Activated CD4-positive, CD25-positive, alpha-beta regulatory T cell treated with anti-CD3 and anti-CD28 coated beads, Interleukin-2, amount 50 U/mL, for 24 hours (primary cell): ENCODE data around the gene EFNA5.
"Not testable (repeated sequence)": the region's sequence is repeated elsewhere in the genome, so short reads cannot be mapped to it uniquely, and the experiment has no call there.

Source experiments
- ATAC-seq, 2 donors: fragments of 150-1000 bp; cut with Tn5 transposase; one replicate each; pipeline ENCODE4 v1.10.0; 2021; ENCODE audit warnings: mild to moderate bottlenecking in 1 of 2, moderate library complexity in 1 of 2

The EFNA5 gene

GRCh38 chr5:107514305-107514704 is 156.4 kb downstream of the EFNA5 start:
- ATAC-seq, result no peak

GRCh38 chr5:107513337-107514085 is 157.2 kb downstream of the EFNA5 start:
- ATAC-seq, result no peak

GRCh38 chr5:107512029-107512428 is 158.7 kb downstream of the EFNA5 start:
- no peak for ATAC-seq

- no peak for ATAC-seq
These were observed 160.6 kb downstream of the EFNA5 start for GRCh38 chr5:107510125-107510524.

GRCh38 chr5:107508097-107508496 is 162.6 kb downstream of the EFNA5 start:
- ATAC-seq, result no peak

GRCh38 chr5:107505763-107506534 is 164.8 kb downstream of the EFNA5 start:
- no peak for ATAC-seq

GRCh38 chr5:107504424-107504823 is 166.3 kb downstream of the EFNA5 start:
- no peak for ATAC-seq

- ATAC-seq, result no peak
These were observed 168.1 kb downstream of the EFNA5 start for GRCh38 chr5:107502676-107503060.

- peak; percentile 32 to 43 for ATAC-seq
These were observed 168.6 kb downstream of the EFNA5 start for GRCh38 chr5:107501965-107502675.

GRCh38 chr5:107500840-107501239 is 169.9 kb downstream of the EFNA5 start:
- ATAC-seq, result no peak

- no peak for ATAC-seq
These were observed 170.4 kb downstream of the EFNA5 start for GRCh38 chr5:107500347-107500746.

- ATAC-seq, result no peak
These were observed 171.0 kb downstream of the EFNA5 start for GRCh38 chr5:107499776-107500175.

GRCh38 chr5:107499237-107499636 is 171.5 kb downstream of the EFNA5 start:
- no peak for ATAC-seq

- ATAC-seq, result no peak
These were observed 174.3 kb downstream of the EFNA5 start for GRCh38 chr5:107496466-107496865.

GRCh38 chr5:107494129-107494528 is 176.6 kb downstream of the EFNA5 start:
- ATAC-seq, result not testable (repeated sequence)

- ATAC-seq, result no peak
These were observed 183.6 kb downstream of the EFNA5 start for GRCh38 chr5:107487056-107487542.

- ATAC-seq, result peak; percentile 97 to 99
These were observed 184.2 kb downstream of the EFNA5 start for GRCh38 chr5:107486489-107486888.

GRCh38 chr5:107485184-107485583 is 185.6 kb downstream of the EFNA5 start:
- ATAC-seq, result no peak

- ATAC-seq, result no peak
These were observed 186.5 kb downstream of the EFNA5 start for GRCh38 chr5:107484281-107484680.

GRCh38 chr5:107483231-107484024 is 187.3 kb downstream of the EFNA5 start:
- ATAC-seq, result no peak

- ATAC-seq, result no peak
These were observed 192.6 kb downstream of the EFNA5 start for GRCh38 chr5:107478068-107478641.

- no peak for ATAC-seq
These were observed 193.2 kb downstream of the EFNA5 start for GRCh38 chr5:107477492-107477891.
